ENCODE measurements around the gene RNASEH2C. TPM values are rescaled to one million over a fixed set of nuclear protein-coding genes. Genes with fewer than 3 reads are reported as not detected.

The RNASEH2C gene
- total and polyA plus RNA-seq, 7 donors = 17.5 to 62.3 (median 38.4) TPM

- H3K4me1 ChIP-seq = peaks cover 13% of the 10 kb centered on the region
- H3K36me3 ChIP-seq (ENCODE audit: insufficient read depth in 1 of 2, low read depth in 1 of 2) = peaks cover 21 to 57% of the 10 kb centered on the region in 2 donors
- intact Hi-C loops (cut with DNase I) = loop anchor here in 1 of 2 donors (5.0 kb wide), 3 partner anchors 69 to 274 kb away; partner anchors contain the start of genes AP5B1 and PCNX3
- H3K4me3 ChIP-seq = peak overlapping the region; percentile 90
- H3K27ac ChIP-seq = peak overlapping the region; percentile 100
- no peak for TF ChIP-seq CTCF (IDR thresholded peaks at IDR 0.05)
- no peaks in the 10 kb centered on the region for H3K27me3 ChIP-seq (ENCODE audit: insufficient read depth in 3 of 3, low read length in 2 of 3)
- 89 to 94% (median 91%) methylated on average over 21 to 24 of the region's 24 CpGs for WGBS, 3 donors
- H3K9me3 ChIP-seq = no peaks in the 10 kb centered on the region
- DNase-seq = no peak
- ATAC-seq = no peak
These were observed 7.2 kb downstream of the RNASEH2C start for GRCh38 chr11:65713212-65713969.

GRCh38 chr11:65712633-65713076 is 7.9 kb downstream of the RNASEH2C start:
- Histone ChIP-seq H3K4me3 (peak overlapping the region; percentile 90), H3K4me1 (peaks cover 13% of the 10 kb centered on the region), H3K27ac (peak overlapping the region; percentile 100), H3K27me3 (ENCODE audit: insufficient read depth in 3 of 3, low read length in 2 of 3) (no peaks in the 10 kb centered on the region), H3K36me3 (ENCODE audit: insufficient read depth in 1 of 2, low read depth in 1 of 2) (peaks cover 20 to 50% of the 10 kb centered on the region in 2 donors), H3K9me3 (no peaks in the 10 kb centered on the region)
- 24 to 30% (median 26%) methylated on average over 11 of the region's 11 CpGs for WGBS, 3 donors
- no peak for ATAC-seq
- no peak for TF ChIP-seq CTCF (IDR thresholded peaks at IDR 0.05)
- no peak for DNase-seq
- intact Hi-C loops (cut with DNase I) = loop anchor here in 1 of 2 donors (5.0 kb wide), 3 partner anchors 70 to 275 kb away; partner anchors contain the start of genes AP5B1 and PCNX3

GRCh38 chr11:65711785-65712632 is 8.6 kb downstream of the RNASEH2C start, which contains the start of gene KAT5:
Gene KAT5 (plus strand): TSS chr11:65712252. CDS start chr11:65712268, 16 bp downstream.
- Histone ChIP-seq H3K27me3 (ENCODE audit: insufficient read depth in 3 of 3, low read length in 2 of 3) (no peaks in the 10 kb centered on the region), H3K27ac (peak within 1 kb of the TSS; percentile 100), H3K4me1 (peaks cover 13% of the 10 kb centered on the region), H3K36me3 (ENCODE audit: insufficient read depth in 1 of 2, low read depth in 1 of 2) (peaks cover 19 to 43% of the 10 kb centered on the region in 2 donors), H3K4me3 (peak within 1 kb of the TSS; percentile 90), H3K9me3 (no peaks in the 10 kb centered on the region)
- 0 to 1% (median 0%) methylated on average over 50 to 65 of the region's 65 CpGs for WGBS, 3 donors
- intact Hi-C loops (cut with DNase I) = loop anchor here in 1 of 2 donors (1.0 to 5.0 kb wide), 4 partner anchors 70 to 275 kb away; partner anchors contain the start of genes AP5B1, C11orf68, DRAP1 and PCNX3
- peak; percentile 90 to 94 (median 92) for ATAC-seq
- TF ChIP-seq CTCF (IDR thresholded peaks at IDR 0.05) = peak; percentile 98
- peak; percentile 98 to 99 for DNase-seq

- 82 to 84% (median 84%) methylated on average over 3 of the region's 3 CpGs for WGBS, 3 donors
- no peak for ATAC-seq
- TF ChIP-seq CTCF (IDR thresholded peaks at IDR 0.05) = no peak
- no peaks in the 10 kb centered on the region for H3K27me3 ChIP-seq (ENCODE audit: insufficient read depth in 3 of 3, low read length in 2 of 3)
- intact Hi-C loops (cut with DNase I) = loop anchor here in 1 of 2 donors (5.0 kb wide), 3 partner anchors 72 to 277 kb away; partner anchors contain the start of genes AP5B1 and PCNX3
- H3K4me3 ChIP-seq = no peak overlapping the region
- H3K36me3 ChIP-seq (ENCODE audit: insufficient read depth in 1 of 2, low read depth in 1 of 2) = peaks cover 12 to 28% of the 10 kb centered on the region in 2 donors
- peaks cover 13% of the 10 kb centered on the region for H3K4me1 ChIP-seq
- DNase-seq = no peak
- H3K9me3 ChIP-seq = no peaks in the 10 kb centered on the region
- peak overlapping the region; percentile 100 for H3K27ac ChIP-seq
These were observed 10.2 kb downstream of the RNASEH2C start for GRCh38 chr11:65710421-65710820.

Measured in psoas muscle (tissue), 8 donors.